Mesenchymal stem cell (in vitro differentiated cells and primary cell): ENCODE data around the gene IPP.
"Not testable (repeated sequence)": the region's sequence is repeated elsewhere in the genome, so short reads cannot be mapped to it uniquely, and the experiment has no call there.

Experiments used
- DNase-seq: peaks from one replicate; pipeline ENCODE4 v3.0.0-alpha.2; 2013
- H2AFZ ChIP-seq: one replicate; pipeline ENCODE4 v1.6.1; 2013; ENCODE audit warnings: low read depth, mild to moderate bottlenecking, control low read depth, inconsistent platforms, low read length, moderate library complexity
- H2AK5ac ChIP-seq: 2 replicates; pipeline ENCODE4 v1.6.1; 2013; ENCODE audit warnings: low read length, moderate library complexity, mild to moderate bottlenecking, inconsistent platforms; ENCODE audit not compliant: severe bottlenecking
- H2BK120ac ChIP-seq: one replicate; pipeline ENCODE4 v1.6.1; 2013; ENCODE audit warnings: low read depth, mild to moderate bottlenecking, inconsistent platforms, low read length, moderate library complexity
- H2BK12ac ChIP-seq, 2 experiments: one replicate each; pipeline ENCODE4 v1.6.1; 2013; ENCODE audit warnings: inconsistent platforms in 2 of 2, low read length in 2 of 2, mild to moderate bottlenecking in 2 of 2, moderate library complexity in 2 of 2, control low read depth in 1 of 2
- H2BK15ac ChIP-seq: one replicate; pipeline ENCODE4 v1.6.1; 2013; ENCODE audit warnings: mild to moderate bottlenecking, low read depth, inconsistent platforms; ENCODE audit not compliant: poor library complexity, severe bottlenecking
- H2BK5ac ChIP-seq: 2 replicates; pipeline ENCODE4 v1.6.1; 2013; ENCODE audit warnings: low read depth, mild to moderate bottlenecking, low read length, control low read depth, inconsistent platforms; ENCODE audit not compliant: poor library complexity, severe bottlenecking
- H3K14ac ChIP-seq, 2 experiments: one replicate each; pipeline ENCODE4 v1.6.1; 2013; ENCODE audit warnings: inconsistent platforms in 2 of 2, low read length in 2 of 2, control low read depth in 1 of 2, mild to moderate bottlenecking in 1 of 2, moderate library complexity in 1 of 2
- H3K18ac ChIP-seq, 2 experiments: one replicate each; pipeline ENCODE4 v1.6.1; 2013; ENCODE audit warnings: inconsistent platforms in 2 of 2, low read length in 2 of 2, control low read depth in 1 of 2, low read depth in 1 of 2, mild to moderate bottlenecking in 1 of 2
- H3K23ac ChIP-seq, 2 experiments: one replicate each; pipeline ENCODE4 v1.6.1; 2013; ENCODE audit warnings: inconsistent platforms in 2 of 2, low read length in 2 of 2, mild to moderate bottlenecking in 2 of 2, moderate library complexity in 2 of 2, control low read depth in 1 of 2
- H3K27ac ChIP-seq: 2 replicates; pipeline ENCODE4 v1.5.1; 2013; ENCODE audit warnings: mild to moderate bottlenecking, moderate library complexity, low read length, control low read depth, inconsistent platforms; ENCODE audit not compliant: poor library complexity, severe bottlenecking
- H3K27me3 ChIP-seq, 2 experiments: 2 replicates each; pipeline versions ENCODE4 v1.6.1 to v1.7.0; 2013; ENCODE audit warnings: low read length in 2 of 2, mild to moderate bottlenecking in 2 of 2, moderate library complexity in 2 of 2, control low read depth in 1 of 2, inconsistent platforms in 1 of 2; ENCODE audit not compliant: control insufficient read depth in 1 of 2, insufficient read depth in 1 of 2
- H3K36me3 ChIP-seq, 2 experiments: 2 replicates each; pipeline versions ENCODE4 v1.6.1 to v1.7.0; 2013; ENCODE audit warnings: low read length in 2 of 2, control low read depth in 1 of 2, inconsistent platforms in 1 of 2, low read depth in 1 of 2, mild to moderate bottlenecking in 1 of 2; ENCODE audit not compliant: insufficient read depth in 2 of 2, control insufficient read depth in 1 of 2
- H3K4ac ChIP-seq, 2 experiments: one replicate each; pipeline ENCODE4 v1.6.1; 2013; ENCODE audit warnings: inconsistent platforms in 2 of 2, low read length in 2 of 2, mild to moderate bottlenecking in 2 of 2, moderate library complexity in 2 of 2, control low read depth in 1 of 2, low read depth in 1 of 2
- H3K4me1 ChIP-seq: 2 replicates; pipeline ENCODE4 v1.6.1; 2013; ENCODE audit warnings: low read depth, low read length, control low read depth; ENCODE audit not compliant: control insufficient read depth, insufficient read depth
- H3K4me2 ChIP-seq: 2 replicates; pipeline ENCODE4 v1.6.1; 2013; ENCODE audit warnings: low read length, mild to moderate bottlenecking, inconsistent platforms; ENCODE audit not compliant: poor library complexity, severe bottlenecking
- H3K4me3 ChIP-seq, 2 experiments: 2 replicates each; pipeline versions ENCODE4 v1.5.1 to v1.7.0; 2013; ENCODE audit warnings: low read length in 2 of 2, mild to moderate bottlenecking in 2 of 2, control low read depth in 1 of 2, low read depth in 1 of 2; ENCODE audit not compliant: insufficient read depth in 1 of 2
- H3K79me1 ChIP-seq: replicated peaks from 2 replicates; pipeline ENCODE4 v1.6.1; 2013; ENCODE audit warnings: mild to moderate bottlenecking, control low read depth, low read length, inconsistent platforms; ENCODE audit not compliant: poor library complexity, severe bottlenecking
- H3K9ac ChIP-seq: 2 replicates; pipeline ENCODE4 v1.7.0; 2013; ENCODE audit warnings: mild to moderate bottlenecking, low read length, moderate library complexity
- H3K9me3 ChIP-seq: 2 replicates; pipeline ENCODE4 v1.7.0; 2013; ENCODE audit warnings: mild to moderate bottlenecking, low read length; ENCODE audit not compliant: control insufficient read depth
- H4K8ac ChIP-seq: one replicate; pipeline ENCODE4 v1.6.1; 2013; ENCODE audit warnings: inconsistent platforms, mild to moderate bottlenecking, low read length, moderate library complexity
- H4K91ac ChIP-seq: one replicate; pipeline ENCODE4 v1.6.1; 2013; ENCODE audit warnings: mild to moderate bottlenecking, low read length, inconsistent platforms
- WGBS: methylation state at CpG from one replicate; pipeline ENCODE4 v1.1.7; 2013; ENCODE audit warnings: mixed read lengths; 5-methylcytosine and 5-hydroxymethylcytosine counted together

IPP gene

DNA sequence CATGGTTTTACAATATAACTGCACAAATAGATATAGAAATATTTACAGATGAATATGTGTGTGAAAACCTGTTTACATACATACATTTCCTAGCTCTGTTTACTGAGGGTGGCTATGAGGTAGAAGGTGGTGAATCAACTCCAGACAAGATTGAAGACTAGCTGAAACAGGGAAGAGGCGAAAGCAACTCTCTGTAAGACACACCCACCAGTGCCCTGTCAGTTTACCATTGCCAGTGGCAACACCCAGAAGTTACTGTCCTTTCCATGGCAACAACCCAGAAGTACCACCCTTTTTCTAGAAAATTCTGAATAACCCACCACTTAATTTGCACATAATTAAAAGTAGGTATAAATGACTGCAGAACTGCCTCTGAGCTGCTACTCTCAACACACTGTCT lies 45.8 kb downstream of the IPP start:
- no peaks in the 10 kb centered on the region for H3K79me1 ChIP-seq
- H3K23ac ChIP-seq = no peak overlapping the region
- no peak overlapping the region for H2BK5ac ChIP-seq
- H2BK120ac ChIP-seq = no peak overlapping the region
- peaks cover 15 to 18% of the 10 kb centered on the region in 2 experiments for H3K36me3 ChIP-seq
- 100% methylated on average over 1 of the region's 1 CpG for WGBS
- no peaks in the 10 kb centered on the region for H3K4me1 ChIP-seq
- no peak overlapping the region for H4K91ac ChIP-seq
- no peak overlapping the region for H3K4ac ChIP-seq
- H4K8ac ChIP-seq = no peak overlapping the region
- no peak overlapping the region for H3K4me3 ChIP-seq
- no peak for DNase-seq
- no peak overlapping the region for H3K27ac ChIP-seq
- H2AFZ ChIP-seq = no peak overlapping the region
- H2AK5ac ChIP-seq = no peak overlapping the region
- no peak overlapping the region for H2BK12ac ChIP-seq
- no peak overlapping the region for H3K4me2 ChIP-seq
- H3K27me3 ChIP-seq = no peaks in the 10 kb centered on the region
- H3K9me3 ChIP-seq = peaks cover 6% of the 10 kb centered on the region
- no peak overlapping the region for H3K9ac ChIP-seq
- H2BK15ac ChIP-seq = no peak overlapping the region
- no peak overlapping the region for H3K14ac ChIP-seq
- no peak overlapping the region for H3K18ac ChIP-seq

- Histone ChIP-seq H3K27ac (no peak overlapping the region), H2AFZ (no peak overlapping the region), H3K23ac (no peak overlapping the region), H2BK120ac (no peak overlapping the region), H3K9ac (no peak overlapping the region), H3K27me3 (no peaks in the 10 kb centered on the region), H3K36me3 (peaks cover 27 to 70% of the 10 kb centered on the region in 2 experiments), H2BK12ac (no peak overlapping the region), H2BK15ac (no peak overlapping the region), H2BK5ac (no peak overlapping the region), H3K14ac (no peak overlapping the region), H3K4me1 (peaks cover 2% of the 10 kb centered on the region), H3K9me3 (no peaks in the 10 kb centered on the region), H3K4ac (no peak overlapping the region), H3K4me3 (no peak overlapping the region), H3K18ac (no peak overlapping the region), H3K4me2 (no peak overlapping the region), H4K91ac (no peak overlapping the region), H2AK5ac (no peak overlapping the region), H4K8ac (no peak overlapping the region), H3K79me1 (peaks cover 7% of the 10 kb centered on the region)
- DNase-seq = no peak
- 93% methylated on average over 7 of the region's 7 CpGs for WGBS
These were observed 55.6 kb downstream of the IPP start for GRCh38 chr1:45694823-45695222.

DNA sequence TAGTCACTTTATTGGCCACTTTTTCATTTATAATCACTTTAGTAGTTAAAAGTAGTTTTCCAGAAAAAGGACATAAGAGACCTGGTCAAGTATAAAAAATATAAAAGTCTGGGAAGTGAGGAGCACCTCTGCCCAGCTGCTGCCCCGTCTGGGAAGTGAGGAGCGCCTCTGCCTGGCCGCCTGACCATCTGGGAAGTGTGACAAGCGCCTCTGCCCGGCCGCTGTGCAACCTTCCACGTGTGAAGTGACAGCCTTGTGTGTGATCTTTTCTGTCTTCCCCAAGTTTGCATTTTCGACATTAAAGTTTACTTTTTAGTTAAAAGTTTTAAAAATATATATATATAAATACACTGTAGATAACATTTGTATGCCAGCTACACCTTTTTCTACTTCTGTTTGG lies 56.6 kb downstream of the IPP start:
- not testable (repeated sequence) for H2BK5ac ChIP-seq, H2AFZ ChIP-seq, H3K23ac ChIP-seq, H2BK15ac ChIP-seq, H3K18ac ChIP-seq, H3K4ac ChIP-seq, H3K9me3 ChIP-seq, H2BK12ac ChIP-seq, H3K27ac ChIP-seq, H3K4me3 ChIP-seq, H4K8ac ChIP-seq, DNase-seq, H3K27me3 ChIP-seq, H4K91ac ChIP-seq, H2BK120ac ChIP-seq, H2AK5ac ChIP-seq, H3K9ac ChIP-seq, H3K14ac ChIP-seq, H3K4me2 ChIP-seq, H3K79me1 ChIP-seq
- peaks cover 27 to 61% of the 10 kb centered on the region in 2 experiments for H3K36me3 ChIP-seq
- H3K4me1 ChIP-seq = peaks cover 10% of the 10 kb centered on the region
- WGBS = 96% methylated on average over 3 of the region's 8 CpGs

GRCh38 chr1:45687754-45688740 lies 62.4 kb downstream of the IPP start, which contains the start of gene TMEM69:
TSS of gene TMEM69 (plus strand) at chr1:45688181. CDS start at chr1:45691069, 2,888 bp downstream.
- Histone ChIP-seq H3K4me2 (peak within 1 kb of the TSS; percentile 86), H3K27ac (peak within 1 kb of the TSS; percentile 92), H3K9me3 (no peaks in the 10 kb centered on the region), H3K23ac (no peak within 1 kb of the TSS), H3K4ac (peak within 1 kb of the TSS; percentile 87 to 95), H3K4me1 (peaks cover 16% of the 10 kb centered on the region), H4K8ac (peak within 1 kb of the TSS; percentile 100), H2BK5ac (peak within 1 kb of the TSS; percentile 48), H3K27me3 (no peaks in the 10 kb centered on the region), H3K79me1 (peaks cover 9% of the 10 kb centered on the region), H2AFZ (peak within 1 kb of the TSS; percentile 54), H2BK15ac (peak within 1 kb of the TSS; percentile 80), H2BK12ac (peak within 1 kb of the TSS in 1 of 2 experiments; percentile 18), H3K9ac (peak within 1 kb of the TSS; percentile 98), H4K91ac (peak within 1 kb of the TSS; percentile 90), H3K18ac (peak within 1 kb of the TSS; percentile 79 to 98), H3K14ac (peak within 1 kb of the TSS in 1 of 2 experiments; percentile 85), H2BK120ac (peak within 1 kb of the TSS; percentile 73), H2AK5ac (peak within 1 kb of the TSS; percentile 73), H3K4me3 (peak within 1 kb of the TSS; percentile 87 to 91), H3K36me3 (peaks cover 8 to 21% of the 10 kb centered on the region in 2 experiments)
- whole genome bisulfite sequencing = 4% methylated on average over 20 of the region's 24 CpGs
- peak; percentile 94 for DNase-seq
